Epidermal melanocyte (primary cell): ENCODE data around the gene ZNF865.

Source experiments
- DNase-seq: peaks from one replicate; pipeline ENCODE4 v3.0.0; 2011; ENCODE audit warnings: low spot score; ENCODE audit not compliant: insufficient read length

The ZNF865 gene

GRCh38 chr19:55623561-55623960, 18.1 kb downstream of the ZNF865 start:
- DNase-seq: peak; percentile 16

- DNase-seq: peak; percentile 96
Observed at GRCh38 chr19:55624109-55625003, 18.9 kb downstream of the ZNF865 start, which contains the start of gene ZNF784. Gene ZNF784, minus strand, starts transcription at chr19:55624566. Its CDS starts 5 bp downstream, at chr19:55624561.

GRCh38 chr19:55625004-55625326, 19.5 kb downstream of the ZNF865 start:
- DNase-seq: no peak

GRCh38 chr19:55626350-55626749, 20.9 kb downstream of the ZNF865 start:
- DNase-seq: no peak

- DNase-seq: peak; percentile 76
Observed at GRCh38 chr19:55632463-55632834, 27.0 kb downstream of the ZNF865 start.

- no peak for DNase-seq
Observed at GRCh38 chr19:55633861-55634260, 28.4 kb downstream of the ZNF865 start.

GRCh38 chr19:55635334-55635717, 29.9 kb downstream of the ZNF865 start:
- no peak for DNase-seq

GRCh38 chr19:55635856-55636440, 30.5 kb downstream of the ZNF865 start:
- no peak for DNase-seq

GRCh38 chr19:55636723-55637122, 31.3 kb downstream of the ZNF865 start:
- no peak for DNase-seq

GRCh38 chr19:55637534-55637933, 32.1 kb downstream of the ZNF865 start:
- no peak for DNase-seq

- no peak for DNase-seq
Observed at GRCh38 chr19:55638864-55639359, 33.5 kb downstream of the ZNF865 start.

GRCh38 chr19:55640043-55640576, 34.7 kb downstream of the ZNF865 start:
- peak; percentile 70 for DNase-seq

GRCh38 chr19:55640577-55641425, 35.4 kb downstream of the ZNF865 start, which contains the start of gene ZNF580:
Gene ZNF580, plus strand, starts transcription at chr19:55641002. Its CDS starts 1,507 bp downstream, at chr19:55642509.
- DNase-seq: peak; percentile 79

GRCh38 chr19:55641426-55642152, 36.1 kb downstream of the ZNF865 start:
- DNase-seq: no peak

GRCh38 chr19:55642153-55643002, 36.9 kb downstream of the ZNF865 start:
- DNase-seq: no peak

- peak; percentile 96 for DNase-seq
Observed at GRCh38 chr19:55643003-55643886, 37.8 kb downstream of the ZNF865 start, which contains the start of gene ZNF581. Gene ZNF581, plus strand, starts transcription at chr19:55643649. Its CDS starts 923 bp downstream, at chr19:55644572.

- no peak for DNase-seq
Observed at GRCh38 chr19:55643887-55644176, 38.4 kb downstream of the ZNF865 start.

GRCh38 chr19:55644191-55644833, 38.9 kb downstream of the ZNF865 start:
- no peak for DNase-seq
